HEK293 (cell line): ENCODE results near the gene NR2F1-AS1.
"Not testable (repeated sequence)": the region's sequence is repeated elsewhere in the genome, so short reads cannot be mapped to it uniquely, and the experiment has no call there.

ENCODE experiments used
- CTCF ChIA-PET: fragments of 350-600 bp; formaldehyde crosslinking; extraction: SDS; loops from one replicate; lab custom pipeline; 2021; ENCODE audit warnings: antibody characterized with exemption; lab: Yijun Ruan, JAX
- POLR2A ChIA-PET: fragments of 300-600 bp; formaldehyde crosslinking; extraction: SDS; loops from one replicate; lab custom pipeline; 2020; ENCODE audit warnings: antibody characterized with exemption, inconsistent platforms; lab: Yijun Ruan, JAX
- H3K27ac ChIP-seq: fragments of 200-500 bp; sonication (Bioruptor generic); 2 replicates; pipeline ENCODE4 v1.5.1; 2014; ENCODE audit warnings: low read depth, low read length, control low read depth, inconsistent platforms; ENCODE audit errors: extremely low read depth
- H3K36me3 ChIP-seq, 2 experiments: fragments of 200-500 bp in 1 of 2; sonication (Bioruptor generic) in 1 of 2; 1 replicate in 1 of 2; 2 replicates in 1 of 2; pipeline ENCODE4 v1.5.1; 2014 to 2017; ENCODE audit warnings: inconsistent platforms in 2 of 2, low read length in 2 of 2; ENCODE audit not compliant: control insufficient read depth in 2 of 2, insufficient read depth in 1 of 2
- H3K4me1 ChIP-seq: fragments of 200-500 bp; sonication (Bioruptor generic); 2 replicates; pipeline ENCODE4 v1.5.1; 2014; ENCODE audit warnings: mild to moderate bottlenecking, low read length, inconsistent platforms; ENCODE audit not compliant: control insufficient read depth, insufficient read depth
- H3K4me3 ChIP-seq: 2 replicates; pipeline ENCODE4 v1.5.1; 2011; ENCODE audit warnings: low read depth, mild to moderate bottlenecking, control low read depth, low read length, moderate library complexity
- H3K9me3 ChIP-seq: fragments of 200-500 bp; sonication (Bioruptor generic); 2 replicates; pipeline ENCODE4 v1.5.1; 2014; ENCODE audit warnings: low read depth, low read length, inconsistent platforms; ENCODE audit not compliant: control insufficient read depth, insufficient read depth
- FEZF1 ChIP-seq: fragments of 450-650 bp; formaldehyde crosslinking; IDR thresholded peaks from 2 replicates; pipeline ENCODE4 v1.5.1; 2016; ENCODE audit warnings: missing biosample characterization, missing genetic modification characterization
- GFI1B ChIP-seq: fragments of 450-650 bp; formaldehyde crosslinking; IDR thresholded peaks from 2 replicates; pipeline ENCODE4 v1.5.1; 2016; ENCODE audit warnings: missing biosample characterization, missing genetic modification characterization
- GLI2 ChIP-seq: fragments of 450-650 bp; formaldehyde crosslinking; IDR thresholded peaks from 2 replicates; pipeline ENCODE4; 2017; ENCODE audit warnings: missing biosample characterization, missing genetic modification characterization, low read depth, borderline replicate concordance
- MEIS1 ChIP-seq: sonication (generic); formaldehyde crosslinking; IDR thresholded peaks from 2 replicates; pipeline ENCODE4 v1.8.1; 2022; ENCODE audit warnings: missing genetic modification reagents, mild to moderate bottlenecking, borderline replicate concordance
- SCRT1 ChIP-seq: fragments of 450-650 bp; formaldehyde crosslinking; IDR thresholded peaks from 2 replicates; pipeline ENCODE4 v1.5.1; 2016; ENCODE audit warnings: missing biosample characterization, missing genetic modification characterization, borderline replicate concordance
- ZEB2 ChIP-seq: fragments of 450-650 bp; formaldehyde crosslinking; IDR thresholded peaks from 2 replicates; pipeline ENCODE4 v1.5.1; 2016; ENCODE audit warnings: missing biosample characterization, missing genetic modification characterization
- ZFP37 ChIP-seq: fragments of 450-650 bp; formaldehyde crosslinking; IDR thresholded peaks from 2 replicates; pipeline ENCODE4 v1.5.1; 2016; ENCODE audit warnings: missing biosample characterization, missing genetic modification characterization
- ZNF133 ChIP-seq: fragments of 450-650 bp; formaldehyde crosslinking; IDR thresholded peaks from 2 replicates; pipeline ENCODE4 v1.5.1; 2016; ENCODE audit warnings: missing biosample characterization, missing genetic modification characterization
- ZNF146 ChIP-seq: fragments of 450-650 bp; formaldehyde crosslinking; IDR thresholded peaks from 2 replicates; pipeline ENCODE4 v1.5.1; 2016; ENCODE audit warnings: missing biosample characterization, missing genetic modification characterization
- ZNF148 ChIP-seq: fragments of 450-650 bp; formaldehyde crosslinking; IDR thresholded peaks from 2 replicates; pipeline ENCODE4 v1.5.0; 2017; ENCODE audit warnings: missing biosample characterization, missing genetic modification characterization, borderline replicate concordance
- ZNF155 ChIP-seq: fragments of 450-650 bp; formaldehyde crosslinking; IDR thresholded peaks from 2 replicates; pipeline ENCODE4 v1.5.1; 2016; ENCODE audit warnings: missing biosample characterization, missing genetic modification characterization
- ZNF202 ChIP-seq: fragments of 450-650 bp; formaldehyde crosslinking; IDR thresholded peaks from 2 replicates; pipeline ENCODE4 v1.5.1; 2016; ENCODE audit warnings: missing biosample characterization, missing genetic modification characterization, borderline replicate concordance
- ZNF221 ChIP-seq: fragments of 450-650 bp; formaldehyde crosslinking; IDR thresholded peaks from 2 replicates; pipeline ENCODE4 v1.5.1; 2017; ENCODE audit warnings: missing biosample characterization, missing genetic modification characterization, borderline replicate concordance
- ZNF23 ChIP-seq: fragments of 450-650 bp; formaldehyde crosslinking; IDR thresholded peaks from 2 replicates; pipeline ENCODE4 v1.5.1; 2016; ENCODE audit warnings: missing biosample characterization, missing genetic modification characterization, borderline replicate concordance
- ZNF248 ChIP-seq: fragments of 450-650 bp; formaldehyde crosslinking; IDR thresholded peaks from 2 replicates; pipeline ENCODE4 v1.5.1; 2017; ENCODE audit warnings: missing biosample characterization, missing genetic modification characterization
- ZNF37A ChIP-seq: fragments of 450-650 bp; IDR thresholded peaks from 2 replicates; pipeline ENCODE4 v1.5.1; 2018; ENCODE audit warnings: missing biosample characterization, missing genetic modification characterization
- ZNF394 ChIP-seq: fragments of 450-650 bp; formaldehyde crosslinking; IDR thresholded peaks from 2 replicates; pipeline ENCODE4 v1.5.1; 2016; ENCODE audit warnings: missing biosample characterization, missing genetic modification characterization, mild to moderate bottlenecking, moderate library complexity, borderline replicate concordance
- ZNF513 ChIP-seq: fragments of 450-650 bp; IDR thresholded peaks from 2 replicates; pipeline ENCODE4 v1.5.1; 2018; ENCODE audit warnings: missing biosample characterization, missing genetic modification characterization
- ZNF548 ChIP-seq: fragments of 450-650 bp; formaldehyde crosslinking; IDR thresholded peaks from 2 replicates; pipeline ENCODE4 v1.5.1; 2016; ENCODE audit warnings: missing biosample characterization, missing genetic modification characterization
- ZNF580 ChIP-seq: fragments of 450-650 bp; formaldehyde crosslinking; IDR thresholded peaks from 2 replicates; pipeline ENCODE4 v1.5.1; 2016; ENCODE audit warnings: missing biosample characterization, missing genetic modification characterization
- ZNF596 ChIP-seq: fragments of 450-650 bp; IDR thresholded peaks from 2 replicates; pipeline ENCODE4 v1.5.0; 2018; ENCODE audit warnings: missing biosample characterization, mild to moderate bottlenecking, missing genetic modification characterization, moderate library complexity
- ZNF785 ChIP-seq: fragments of 450-650 bp; formaldehyde crosslinking; IDR thresholded peaks from 2 replicates; pipeline ENCODE4 v1.5.1; 2016; ENCODE audit warnings: missing biosample characterization, missing genetic modification characterization
- ZNF843 ChIP-seq: fragments of 450-650 bp; formaldehyde crosslinking; IDR thresholded peaks from 2 replicates; pipeline ENCODE4 v1.5.1; 2016; ENCODE audit warnings: missing biosample characterization, missing genetic modification characterization

Gene NR2F1-AS1

GRCh38 chr5:93549594-93549993 lies 31.4 kb downstream of the NR2F1-AS1 start:
- H3K4me3 ChIP-seq, H3K27ac ChIP-seq, H3K9me3 ChIP-seq, H3K4me1 ChIP-seq, H3K36me3 ChIP-seq, CTCF ChIA-PET, POLR2A ChIA-PET: not testable (repeated sequence)
- TF ChIP-seq ZNF146 (tag by site-specific recombination): peak; percentile 93
- TF ChIP-seq ZNF202 (tag by site-specific recombination): peak; percentile 41; the same call in 1 of the 2 replicates

- no peak overlapping the region for H3K27ac ChIP-seq
- H3K36me3 ChIP-seq: no peaks in the 10 kb centered on the region; a peak in 1 of 3 replicates
- H3K9me3 ChIP-seq: no peaks in the 10 kb centered on the region
- no peak overlapping the region for H3K4me3 ChIP-seq
- TF ChIP-seq ZNF548 (tag by site-specific recombination): no peak
- TF ChIP-seq ZNF133 (tag by site-specific recombination): no peak
- no peak for TF ChIP-seq GLI2 (tag by site-specific recombination)
- no peak for TF ChIP-seq ZNF785 (tag by site-specific recombination)
- CTCF ChIA-PET: no interaction called here
- POLR2A ChIA-PET: no interaction called here
- H3K4me1 ChIP-seq: no peaks in the 10 kb centered on the region
Observed at GRCh38 chr5:93545872-93546271, 35.1 kb downstream of the NR2F1-AS1 start.

- Histone ChIP-seq H3K4me1 (no peaks in the 10 kb centered on the region), H3K27ac (no peak overlapping the region), H3K9me3 (no peaks in the 10 kb centered on the region), H3K36me3 (no peaks in the 10 kb centered on the region), H3K4me3 (no peak overlapping the region)
- CTCF ChIA-PET: no interaction called here
- POLR2A ChIA-PET: no interaction called here
- TF ChIP-seq MEIS1 (CRISPR knock-in tag) (no peak), ZNF248 (tag by site-specific recombination) (no peak), ZNF23 (no peak), ZNF843 (tag by site-specific recombination) (no peak), ZNF221 (tag by site-specific recombination) (no peak), ZNF596 (tag by site-specific recombination) (0 out of 2 replicates have a peak, but pooled peaks have one; percentile 4), SCRT1 (tag by site-specific recombination) (no peak), ZEB2 (tag by site-specific recombination) (no peak)
Observed at GRCh38 chr5:93532370-93532769, 48.6 kb downstream of the NR2F1-AS1 start.

- CTCF ChIA-PET: not testable (repeated sequence)
- peak; percentile 64; the same call in 1 of the 2 replicates for TF ChIP-seq ZNF580
- TF ChIP-seq, all 188 proteins: peak for 1; not testable (repeated sequence) for 187
- not testable (repeated sequence) for H3K36me3 ChIP-seq
Observed at GRCh38 chr5:93521815-93522214, 59.2 kb downstream of the NR2F1-AS1 start.

GRCh38 chr5:93519740-93520139 lies 61.3 kb downstream of the NR2F1-AS1 start:
- CTCF ChIA-PET: no interaction called here
- POLR2A ChIA-PET: no interaction called here
- TF ChIP-seq ZNF513 (tag by site-specific recombination) (no peak), ZNF148 (tag by site-specific recombination) (no peak), ZNF37A (tag by site-specific recombination) (no peak), ZNF155 (tag by site-specific recombination) (no peak), GFI1B (tag by site-specific recombination) (no peak), ZFP37 (tag by site-specific recombination) (no peak), FEZF1 (tag by site-specific recombination) (no peak), ZNF394 (tag by site-specific recombination) (no peak)

More at GRCh38 chr5:93521815-93522214, 59.2 kb downstream of the NR2F1-AS1 start:
- H3K9me3 ChIP-seq, POLR2A ChIA-PET, H3K27ac ChIP-seq, H3K4me3 ChIP-seq, H3K4me1 ChIP-seq: not testable (repeated sequence)

More at GRCh38 chr5:93519740-93520139, 61.3 kb downstream of the NR2F1-AS1 start:
- Histone ChIP-seq H3K27ac (no peak overlapping the region), H3K9me3 (no peaks in the 10 kb centered on the region), H3K4me3 (no peak overlapping the region), H3K36me3 (no peaks in the 10 kb centered on the region), H3K4me1 (no peaks in the 10 kb centered on the region)
